Testis (tissue), 3 donors: Measurements from ENCODE around the gene SNX21. TPM values are rescaled to one million over a fixed set of nuclear protein-coding genes. Genes with fewer than 3 reads are reported as not detected.

Experiments used
- DNase-seq: peaks from one replicate; pipeline ENCODE4 v3.0.0-alpha.2; 2019
- H3K27ac ChIP-seq, 2 donors: fragments of 200-600 bp; sonication (generic); one replicate each; pipeline ENCODE4 v1.5.1; 2019
- H3K27me3 ChIP-seq: fragments of 200-600 bp; sonication (generic); one replicate; pipeline ENCODE4 v1.5.1; 2019
- H3K36me3 ChIP-seq: fragments of 200-600 bp; sonication (generic); one replicate; pipeline ENCODE4 v1.5.1; 2017; ENCODE audit warnings: low read depth; ENCODE audit errors: missing control alignments
- H3K4me1 ChIP-seq: fragments of 200-600 bp; sonication (generic); one replicate; pipeline ENCODE4 v1.5.1; 2019
- H3K4me3 ChIP-seq, 2 donors: fragments of 200-600 bp; sonication (generic); one replicate each; pipeline ENCODE4 v1.5.1; 2017 to 2019
- H3K9me3 ChIP-seq: fragments of 200-600 bp; sonication (generic); one replicate; pipeline ENCODE4 v1.5.1; 2017
- POLR2A ChIP-seq: fragments of 450-650 bp; IDR thresholded peaks from one replicate; pipeline ENCODE4 v1.6.1; 2017; ENCODE audit warnings: antibody characterized with exemption, mild to moderate bottlenecking, moderate library complexity
- WGBS, 2 donors: methylation state at CpG; one replicate each; pipeline ENCODE4 v1.1.5; 2018; 5-methylcytosine and 5-hydroxymethylcytosine counted together
- intact Hi-C: fragments of 100-400 bp; cut with DNase I; formaldehyde crosslinking; loops from one replicate; pipeline ENCODE4 v1.15.1; 2023; ENCODE audit warnings: low total_unique reads
- polyA plus RNA-seq: library from polyadenylated mRNA; stranded (reverse); fragments of 350-450 nt; fragmentation: Illumina TruSeq; extraction: RNeasy Lipid Tissue Mini Kit (QIAGEN cat#74804); gene quantifications from one replicate; pipeline ENCODE4 v1.2.3, GENCODE V29; 2014; ENCODE audit warnings: low read depth, low replicate concordance; ENCODE audit not compliant: insufficient read depth
- total RNA-seq, 2 donors: library from RNA; depleted of rRNA; stranded (reverse); fragments of >200 nt; gene quantifications; one replicate each; pipeline ENCODE4 v1.2.3, GENCODE V29; 2016
- TF ChIP-seq, protein P1 (sequence below), 3 experiments: fragments of 450-650 bp in 2 of 3; fragments of 200-600 bp in 1 of 3; sonication (generic) in 1 of 3; IDR thresholded peaks; one replicate each; pipeline ENCODE4 v1.5.1; 2016 to 2019; ENCODE audit warnings: antibody characterized with exemption in 3 of 3, mild to moderate bottlenecking in 2 of 3, moderate library complexity in 1 of 3

The SNX21 gene
- total and polyA plus RNA-seq, 3 donors from 2014 or later, result 23.9 to 82.4 (median 77.9) TPM

DNA sequence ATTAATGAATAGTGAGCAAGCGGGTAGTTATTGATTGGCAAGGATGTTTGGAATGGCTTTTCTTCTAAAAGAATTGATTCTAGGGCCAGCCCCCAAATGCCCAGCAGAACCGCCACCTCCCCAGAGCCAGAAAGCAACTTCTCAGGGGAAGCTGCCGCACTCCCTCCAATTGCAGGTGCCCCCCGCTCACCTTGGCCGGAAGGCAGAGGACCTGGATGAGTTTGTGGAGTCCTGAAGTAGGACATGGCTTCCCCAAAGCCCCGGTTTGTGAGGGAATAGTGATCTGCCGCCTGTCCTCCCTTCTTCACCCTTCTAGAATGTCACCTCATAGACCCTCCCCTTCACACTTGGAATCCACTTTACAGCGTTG is 53.7 kb downstream of the SNX21 start, which contains the start of gene SPATA25:
Gene SPATA25 (minus strand): TSS at position 277 of the 370 bp plus-strand sequence. CDS start 32 bp downstream, at position 245.
- H3K9me3 ChIP-seq, result no peaks in the 10 kb centered on the region
- H3K27ac ChIP-seq, result no peak within 1 kb of the TSS
- H3K36me3 ChIP-seq, result no peaks in the 10 kb centered on the region
- TF ChIP-seq, protein P1, sequence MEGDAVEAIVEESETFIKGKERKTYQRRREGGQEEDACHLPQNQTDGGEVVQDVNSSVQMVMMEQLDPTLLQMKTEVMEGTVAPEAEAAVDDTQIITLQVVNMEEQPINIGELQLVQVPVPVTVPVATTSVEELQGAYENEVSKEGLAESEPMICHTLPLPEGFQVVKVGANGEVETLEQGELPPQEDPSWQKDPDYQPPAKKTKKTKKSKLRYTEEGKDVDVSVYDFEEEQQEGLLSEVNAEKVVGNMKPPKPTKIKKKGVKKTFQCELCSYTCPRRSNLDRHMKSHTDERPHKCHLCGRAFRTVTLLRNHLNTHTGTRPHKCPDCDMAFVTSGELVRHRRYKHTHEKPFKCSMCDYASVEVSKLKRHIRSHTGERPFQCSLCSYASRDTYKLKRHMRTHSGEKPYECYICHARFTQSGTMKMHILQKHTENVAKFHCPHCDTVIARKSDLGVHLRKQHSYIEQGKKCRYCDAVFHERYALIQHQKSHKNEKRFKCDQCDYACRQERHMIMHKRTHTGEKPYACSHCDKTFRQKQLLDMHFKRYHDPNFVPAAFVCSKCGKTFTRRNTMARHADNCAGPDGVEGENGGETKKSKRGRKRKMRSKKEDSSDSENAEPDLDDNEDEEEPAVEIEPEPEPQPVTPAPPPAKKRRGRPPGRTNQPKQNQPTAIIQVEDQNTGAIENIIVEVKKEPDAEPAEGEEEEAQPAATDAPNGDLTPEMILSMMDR (IDR thresholded peaks at IDR 0.05), result no peak
- no peak for TF ChIP-seq POLR2A
- no peak within 1 kb of the TSS for H3K4me3 ChIP-seq
- no peaks in the 10 kb centered on the region for H3K27me3 ChIP-seq
- WGBS, 2 donors, result 87 to 90% methylated on average over 8 of the region's 8 CpGs
- intact Hi-C loops, result no loop called here
- DNase-seq, result no peak
- peaks cover 13% of the 10 kb centered on the region for H3K4me1 ChIP-seq

DNA sequence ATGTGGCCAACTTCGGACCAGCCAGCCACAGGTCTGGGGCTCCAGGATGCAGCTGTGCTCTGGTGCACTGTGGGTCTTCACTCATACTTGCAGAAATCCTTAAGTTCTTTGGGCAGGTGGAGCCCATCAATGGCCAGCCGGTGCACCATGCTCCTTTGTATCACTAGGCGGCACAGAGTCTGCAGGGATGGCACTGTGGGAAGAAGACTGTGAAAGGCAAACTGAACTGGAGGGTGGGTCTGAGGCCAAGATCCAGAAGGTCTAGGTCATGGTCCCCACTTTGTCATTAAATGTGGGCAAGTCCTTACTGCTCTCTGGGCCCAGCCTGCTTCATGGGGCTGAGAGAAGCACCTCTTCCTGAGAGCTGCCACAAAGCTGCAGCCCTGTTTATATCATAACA is 55.1 kb downstream of the SNX21 start:
- Histone ChIP-seq H3K36me3 (no peaks in the 10 kb centered on the region), H3K27me3 (no peaks in the 10 kb centered on the region), H3K27ac (no peak overlapping the region), H3K4me1 (peaks cover 13% of the 10 kb centered on the region), H3K9me3 (no peaks in the 10 kb centered on the region), H3K4me3 (no peak overlapping the region)
- TF ChIP-seq POLR2A, result no peak
- TF ChIP-seq, protein P1 (IDR thresholded peaks at IDR 0.05), result no peak
- 77 to 82% methylated on average over 3 of the region's 3 CpGs for WGBS, 2 donors
- no peak for DNase-seq
- intact Hi-C loops, result no loop called here

DNA sequence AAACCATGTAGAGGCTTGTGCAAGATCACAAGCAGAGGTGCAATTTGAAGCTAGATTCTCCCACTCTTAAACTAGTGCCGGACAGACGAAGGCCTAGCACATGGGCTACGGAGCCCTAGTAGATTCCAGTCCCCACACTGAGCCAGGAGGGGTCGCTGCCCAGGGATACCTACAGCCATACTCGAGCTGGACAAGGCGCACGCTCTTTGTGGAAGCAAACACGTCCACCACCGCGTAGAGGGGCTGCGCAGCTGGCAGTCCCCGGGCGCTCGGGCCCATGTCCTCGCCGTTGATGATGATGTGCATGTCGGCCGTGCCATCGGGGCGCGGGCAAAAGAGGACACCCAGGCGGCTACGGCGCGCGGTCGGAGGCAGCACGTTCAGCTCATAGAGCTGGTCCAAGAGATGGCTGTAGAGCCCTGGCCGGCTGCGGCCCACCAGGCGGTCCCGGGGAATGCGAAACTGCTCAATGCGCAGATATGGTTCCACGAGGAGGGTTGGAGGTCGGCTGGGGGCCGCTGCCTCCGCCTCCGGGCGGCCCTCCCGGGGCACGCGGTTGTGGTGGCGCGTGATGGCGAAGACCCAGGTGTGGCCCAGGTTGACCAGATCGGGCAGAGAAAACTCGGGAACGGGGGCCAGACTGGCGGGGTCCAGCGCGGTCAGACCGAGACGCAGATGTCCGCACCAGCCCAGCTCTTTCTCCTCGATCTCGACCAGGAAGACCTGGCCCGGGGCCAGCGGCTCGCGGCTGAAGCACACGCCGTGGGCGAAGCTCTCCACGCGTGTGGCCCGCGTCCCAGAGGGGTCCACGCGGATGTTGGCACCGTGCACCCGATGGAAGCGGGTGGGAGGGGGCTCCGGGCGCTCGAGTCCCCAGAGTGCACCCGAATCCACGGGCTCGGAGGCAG is 56.7 kb downstream of the SNX21 start:
- DNase-seq, result peak; percentile 93
- peak overlapping the region; percentile 47 to 88 for H3K27ac ChIP-seq
- TF ChIP-seq POLR2A, result no peak
- TF ChIP-seq, protein P1 (IDR thresholded peaks at IDR 0.05), result peak; percentile 29 to 62 (median 50)
- no peaks in the 10 kb centered on the region for H3K36me3 ChIP-seq
- no peaks in the 10 kb centered on the region for H3K27me3 ChIP-seq
- peaks cover 13% of the 10 kb centered on the region for H3K4me1 ChIP-seq
- H3K4me3 ChIP-seq, result peak overlapping the region; percentile 68
- intact Hi-C loops, result loop anchor here (10.0 kb wide), 1 partner anchor 64 kb away; no protein-coding TSS in a partner anchor
- H3K9me3 ChIP-seq, result no peaks in the 10 kb centered on the region
- 0% methylated on average over 10 to 66 of the region's 79 CpGs for WGBS, 2 donors

DNA sequence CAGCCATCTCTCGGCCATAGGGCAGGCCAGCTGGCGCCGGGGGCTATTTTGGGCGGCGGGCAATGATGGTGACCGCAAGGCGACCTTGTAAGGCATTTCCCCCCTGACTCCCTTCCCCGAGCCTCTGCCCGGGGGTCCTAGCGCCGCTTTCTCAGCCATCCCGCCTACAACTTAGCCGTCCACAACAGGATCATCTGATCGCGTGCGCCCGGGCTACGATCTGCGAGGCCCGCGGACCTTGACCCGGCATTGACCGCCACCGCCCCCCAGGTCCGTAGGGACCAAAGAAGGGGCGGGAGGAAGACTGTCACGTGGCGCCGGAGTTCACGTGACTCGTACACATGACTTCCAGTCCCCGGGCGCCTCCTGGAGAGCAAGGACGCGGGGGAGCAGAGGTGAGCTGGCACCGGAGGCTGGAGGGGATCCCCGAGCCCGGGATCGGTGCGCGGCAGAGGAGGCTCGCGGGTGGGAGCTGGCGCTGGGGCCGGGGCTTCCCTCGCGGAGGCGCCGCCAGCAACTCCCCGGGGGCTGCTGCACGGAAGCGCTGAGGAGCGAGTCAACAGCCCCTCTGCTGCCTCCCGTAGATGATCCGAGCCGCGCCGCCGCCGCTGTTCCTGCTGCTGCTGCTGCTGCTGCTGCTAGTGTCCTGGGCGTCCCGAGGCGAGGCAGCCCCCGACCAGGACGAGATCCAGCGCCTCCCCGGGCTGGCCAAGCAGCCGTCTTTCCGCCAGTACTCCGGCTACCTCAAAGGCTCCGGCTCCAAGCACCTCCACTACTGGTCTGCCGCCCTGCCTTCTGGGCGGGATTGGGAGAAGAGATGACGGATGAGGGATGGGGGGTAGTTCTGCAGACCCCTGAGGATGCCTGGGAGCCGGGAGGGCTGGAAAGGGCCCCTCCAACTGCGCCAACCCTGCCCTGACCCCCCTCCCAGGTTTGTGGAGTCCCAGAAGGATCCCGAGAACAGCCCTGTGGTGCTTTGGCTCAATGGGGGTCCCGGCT is 57.7 kb downstream of the SNX21 start, which contains the start of the genes CTSA and NEURL2:
Gene CTSA (plus strand): TSS at position 351 of the 999 bp plus-strand sequence. CDS start 234 bp downstream, at position 585.
Gene NEURL2 (minus strand): TSS at position 224 of the 999 bp plus-strand sequence. CDS start 217 bp downstream, at position 7.
- Histone ChIP-seq H3K9me3 (no peaks in the 10 kb centered on the region), H3K4me3 (peak within 1 kb of the TSS; percentile 68), H3K4me1 (peaks cover 13% of the 10 kb centered on the region), H3K27me3 (no peaks in the 10 kb centered on the region), H3K27ac (peak within 1 kb of the TSS; percentile 47 to 88), H3K36me3 (no peaks in the 10 kb centered on the region)
- DNase-seq, result peak; percentile 96
- WGBS, 2 donors, result 1 to 20% methylated on average over 2 to 49 of the region's 78 CpGs
- no peak for TF ChIP-seq POLR2A
- TF ChIP-seq, protein P1 (IDR thresholded peaks at IDR 0.05), result peak in 1 of 3 experiments; percentile 8
- intact Hi-C loops, result loop anchor here (10.0 kb wide), 1 partner anchor 64 kb away; no protein-coding TSS in a partner anchor
